Measurements from ENCODE around the gene TSR3. TPM values are rescaled to one million over a fixed set of nuclear protein-coding genes. Genes with fewer than 3 reads are reported as not detected.
A peak's percentile ranks its signal among the peaks of the same experiment; 100 is the strongest.

Gene TSR3
- total and polyA plus RNA-seq, 2 of the 13 experiments (the other 11 are each of a cell fraction or from before 2014, with no cell fraction given) = 24.2 to 51.0 TPM

DNA sequence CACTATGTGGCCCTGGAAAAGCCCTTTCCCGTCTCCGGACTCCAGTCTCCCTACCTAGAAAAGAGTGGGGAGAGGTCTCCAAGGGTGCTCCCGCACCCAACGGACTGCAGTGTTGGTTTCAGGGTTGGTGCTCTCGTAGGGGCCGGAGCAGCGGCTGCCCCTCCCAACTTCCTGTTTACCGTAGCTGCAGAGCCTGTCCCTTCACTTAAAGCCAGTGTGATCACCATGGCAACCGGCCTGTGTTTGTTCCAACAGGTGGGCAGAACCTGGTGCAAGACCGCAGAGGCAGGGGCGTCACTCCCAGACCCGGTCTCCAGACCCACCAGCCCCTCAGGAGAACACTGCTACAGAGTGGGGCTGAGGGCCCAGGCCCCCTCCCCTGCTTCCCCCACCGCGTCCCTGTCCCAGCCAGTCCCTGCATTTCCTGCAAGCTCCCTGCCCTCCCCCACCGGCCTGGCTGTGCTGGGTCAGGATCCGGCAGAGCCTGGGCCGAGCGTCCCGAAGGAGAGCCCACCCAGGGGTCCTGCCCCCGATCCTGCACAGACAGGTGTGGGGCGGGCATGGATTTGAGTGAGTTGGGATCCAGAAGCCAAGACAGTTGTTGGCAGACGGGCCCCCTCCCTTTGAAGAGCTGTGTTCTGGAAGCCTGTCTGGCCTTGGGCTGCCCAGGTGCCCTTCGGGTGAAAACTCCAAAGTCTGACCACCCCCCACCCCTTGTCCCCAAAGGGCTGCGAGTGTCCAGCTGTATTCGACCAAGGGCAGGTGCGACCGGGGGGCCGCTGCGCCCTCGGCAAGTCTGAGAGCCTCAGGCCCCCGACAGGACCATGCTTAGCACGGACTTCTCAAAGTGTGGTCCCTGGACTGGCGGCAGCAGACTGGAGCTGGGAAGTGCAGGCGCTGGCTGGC is 19.7 kb downstream of the TSR3 start (continued):
- TF ChIP-seq, protein P1, sequence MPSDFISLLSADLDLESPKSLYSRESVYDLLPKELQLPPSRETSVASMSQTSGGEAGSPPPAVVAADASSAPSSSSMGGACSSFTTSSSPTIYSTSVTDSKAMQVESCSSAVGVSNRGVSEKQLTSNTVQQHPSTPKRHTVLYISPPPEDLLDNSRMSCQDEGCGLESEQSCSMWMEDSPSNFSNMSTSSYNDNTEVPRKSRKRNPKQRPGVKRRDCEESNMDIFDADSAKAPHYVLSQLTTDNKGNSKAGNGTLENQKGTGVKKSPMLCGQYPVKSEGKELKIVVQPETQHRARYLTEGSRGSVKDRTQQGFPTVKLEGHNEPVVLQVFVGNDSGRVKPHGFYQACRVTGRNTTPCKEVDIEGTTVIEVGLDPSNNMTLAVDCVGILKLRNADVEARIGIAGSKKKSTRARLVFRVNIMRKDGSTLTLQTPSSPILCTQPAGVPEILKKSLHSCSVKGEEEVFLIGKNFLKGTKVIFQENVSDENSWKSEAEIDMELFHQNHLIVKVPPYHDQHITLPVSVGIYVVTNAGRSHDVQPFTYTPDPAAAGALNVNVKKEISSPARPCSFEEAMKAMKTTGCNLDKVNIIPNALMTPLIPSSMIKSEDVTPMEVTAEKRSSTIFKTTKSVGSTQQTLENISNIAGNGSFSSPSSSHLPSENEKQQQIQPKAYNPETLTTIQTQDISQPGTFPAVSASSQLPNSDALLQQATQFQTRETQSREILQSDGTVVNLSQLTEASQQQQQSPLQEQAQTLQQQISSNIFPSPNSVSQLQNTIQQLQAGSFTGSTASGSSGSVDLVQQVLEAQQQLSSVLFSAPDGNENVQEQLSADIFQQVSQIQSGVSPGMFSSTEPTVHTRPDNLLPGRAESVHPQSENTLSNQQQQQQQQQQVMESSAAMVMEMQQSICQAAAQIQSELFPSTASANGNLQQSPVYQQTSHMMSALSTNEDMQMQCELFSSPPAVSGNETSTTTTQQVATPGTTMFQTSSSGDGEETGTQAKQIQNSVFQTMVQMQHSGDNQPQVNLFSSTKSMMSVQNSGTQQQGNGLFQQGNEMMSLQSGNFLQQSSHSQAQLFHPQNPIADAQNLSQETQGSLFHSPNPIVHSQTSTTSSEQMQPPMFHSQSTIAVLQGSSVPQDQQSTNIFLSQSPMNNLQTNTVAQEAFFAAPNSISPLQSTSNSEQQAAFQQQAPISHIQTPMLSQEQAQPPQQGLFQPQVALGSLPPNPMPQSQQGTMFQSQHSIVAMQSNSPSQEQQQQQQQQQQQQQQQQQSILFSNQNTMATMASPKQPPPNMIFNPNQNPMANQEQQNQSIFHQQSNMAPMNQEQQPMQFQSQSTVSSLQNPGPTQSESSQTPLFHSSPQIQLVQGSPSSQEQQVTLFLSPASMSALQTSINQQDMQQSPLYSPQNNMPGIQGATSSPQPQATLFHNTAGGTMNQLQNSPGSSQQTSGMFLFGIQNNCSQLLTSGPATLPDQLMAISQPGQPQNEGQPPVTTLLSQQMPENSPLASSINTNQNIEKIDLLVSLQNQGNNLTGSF (CRISPR knock-in tag; IDR thresholded peaks at IDR 0.05) = no peak
- TF ChIP-seq, protein P2, sequence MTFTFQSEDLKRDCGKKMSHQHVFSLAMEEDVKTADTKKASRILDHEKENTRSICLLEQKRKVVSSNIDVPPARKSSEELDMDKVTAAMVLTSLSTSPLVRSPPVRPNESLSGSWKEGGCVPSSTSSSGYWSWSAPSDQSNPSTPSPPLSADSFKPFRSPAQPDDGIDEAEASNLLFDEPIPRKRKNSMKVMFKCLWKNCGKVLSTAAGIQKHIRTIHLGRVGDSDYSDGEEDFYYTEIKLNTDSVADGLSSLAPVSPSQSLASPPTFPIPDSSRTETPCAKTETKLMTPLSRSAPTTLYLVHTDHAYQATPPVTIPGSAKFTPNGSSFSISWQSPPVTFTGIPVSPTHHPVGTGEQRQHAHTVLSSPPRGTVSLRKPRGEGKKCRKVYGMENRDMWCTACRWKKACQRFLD (CRISPR knock-in tag; IDR thresholded peaks at IDR 0.05; ENCODE audit: borderline replicate concordance) = no peak
- TF ChIP-seq, protein P3, sequence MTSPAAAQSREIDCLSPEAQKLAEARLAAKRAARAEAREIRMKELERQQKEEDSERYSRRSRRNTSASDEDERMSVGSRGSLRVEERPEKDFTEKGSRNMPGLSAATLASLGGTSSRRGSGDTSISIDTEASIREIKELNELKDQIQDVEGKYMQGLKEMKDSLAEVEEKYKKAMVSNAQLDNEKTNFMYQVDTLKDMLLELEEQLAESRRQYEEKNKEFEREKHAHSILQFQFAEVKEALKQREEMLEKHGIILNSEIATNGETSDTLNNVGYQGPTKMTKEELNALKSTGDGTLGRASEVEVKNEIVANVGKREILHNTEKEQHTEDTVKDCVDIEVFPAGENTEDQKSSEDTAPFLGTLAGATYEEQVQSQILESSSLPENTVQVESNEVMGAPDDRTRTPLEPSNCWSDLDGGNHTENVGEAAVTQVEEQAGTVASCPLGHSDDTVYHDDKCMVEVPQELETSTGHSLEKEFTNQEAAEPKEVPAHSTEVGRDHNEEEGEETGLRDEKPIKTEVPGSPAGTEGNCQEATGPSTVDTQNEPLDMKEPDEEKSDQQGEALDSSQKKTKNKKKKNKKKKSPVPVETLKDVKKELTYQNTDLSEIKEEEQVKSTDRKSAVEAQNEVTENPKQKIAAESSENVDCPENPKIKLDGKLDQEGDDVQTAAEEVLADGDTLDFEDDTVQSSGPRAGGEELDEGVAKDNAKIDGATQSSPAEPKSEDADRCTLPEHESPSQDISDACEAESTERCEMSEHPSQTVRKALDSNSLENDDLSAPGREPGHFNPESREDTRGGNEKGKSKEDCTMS (CRISPR knock-in tag; conservative IDR thresholded peaks at IDR 0.05) = no peak
- TF ChIP-seq SMAD3 (CRISPR knock-in tag; IDR thresholded peaks at IDR 0.05) (no peak), HHEX (CRISPR knock-in tag; IDR thresholded peaks at IDR 0.05) (no peak), CENPX (CRISPR knock-in tag; IDR thresholded peaks at IDR 0.05) (no peak), MED8 (CRISPR knock-in tag; IDR thresholded peaks at IDR 0.05; ENCODE audit: insufficient replicate concordance) (no peak), HNRNPK (IDR thresholded peaks at IDR 0.05; ENCODE audit: low read depth, low read length, poor library complexity, severe bottlenecking) (no peak), MEF2D (CRISPR knock-in tag; IDR thresholded peaks at IDR 0.05) (peak; percentile 57; the same call in 1 of the 2 replicates), ZNF567 (CRISPR knock-in tag; IDR thresholded peaks at IDR 0.05; ENCODE audit: borderline replicate concordance) (no peak), KAT2B (IDR thresholded peaks at IDR 0.05; ENCODE audit: borderline replicate concordance, low read depth, low read length) (no peak)
- TF ChIP-seq, protein P4, sequence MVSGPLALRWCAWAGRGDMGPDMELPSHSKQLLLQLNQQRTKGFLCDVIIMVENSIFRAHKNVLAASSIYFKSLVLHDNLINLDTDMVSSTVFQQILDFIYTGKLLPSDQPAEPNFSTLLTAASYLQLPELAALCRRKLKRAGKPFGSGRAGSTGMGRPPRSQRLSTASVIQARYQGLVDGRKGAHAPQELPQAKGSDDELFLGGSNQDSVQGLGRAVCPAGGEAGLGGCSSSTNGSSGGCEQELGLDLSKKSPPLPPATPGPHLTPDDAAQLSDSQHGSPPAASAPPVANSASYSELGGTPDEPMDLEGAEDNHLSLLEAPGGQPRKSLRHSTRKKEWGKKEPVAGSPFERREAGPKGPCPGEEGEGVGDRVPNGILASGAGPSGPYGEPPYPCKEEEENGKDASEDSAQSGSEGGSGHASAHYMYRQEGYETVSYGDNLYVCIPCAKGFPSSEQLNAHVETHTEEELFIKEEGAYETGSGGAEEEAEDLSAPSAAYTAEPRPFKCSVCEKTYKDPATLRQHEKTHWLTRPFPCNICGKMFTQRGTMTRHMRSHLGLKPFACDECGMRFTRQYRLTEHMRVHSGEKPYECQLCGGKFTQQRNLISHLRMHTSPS (CRISPR knock-in tag; IDR thresholded peaks at IDR 0.05; ENCODE audit: low read depth) = no peak
- TF ChIP-seq, protein P5, sequence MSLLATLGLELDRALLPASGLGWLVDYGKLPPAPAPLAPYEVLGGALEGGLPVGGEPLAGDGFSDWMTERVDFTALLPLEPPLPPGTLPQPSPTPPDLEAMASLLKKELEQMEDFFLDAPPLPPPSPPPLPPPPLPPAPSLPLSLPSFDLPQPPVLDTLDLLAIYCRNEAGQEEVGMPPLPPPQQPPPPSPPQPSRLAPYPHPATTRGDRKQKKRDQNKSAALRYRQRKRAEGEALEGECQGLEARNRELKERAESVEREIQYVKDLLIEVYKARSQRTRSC (CRISPR knock-in tag; IDR thresholded peaks at IDR 0.05; ENCODE audit: low read depth) = no peak
